Kidney (tissue), 14 donors: Measurements from ENCODE around the gene CREG2. TPM values are rescaled to one million over a fixed set of nuclear protein-coding genes. Genes with fewer than 3 reads are reported as not detected.

ENCODE experiments used
- DNase-seq, 5 donors: peaks; one replicate each; pipeline ENCODE4 v3.0.0-alpha.2; 2013 to 2020
- FAIRE-seq: peaks from 2 replicates; lab custom pipeline; 2012; peaks lifted over from hg19 to GRCh38; lab: Jason Lieb, UNC
- H3K27ac ChIP-seq, 2 donors: one replicate each; pipeline ENCODE4 v1.7.0; 2013; ENCODE audit warnings: low read depth in 2 of 2, low read length in 2 of 2, inconsistent platforms in 1 of 2
- H3K27me3 ChIP-seq: one replicate; pipeline ENCODE4 v1.7.1; 2013; ENCODE audit warnings: low read length, inconsistent platforms; ENCODE audit not compliant: control insufficient read depth, insufficient read depth
- H3K36me3 ChIP-seq, 3 donors: one replicate each; pipeline versions ENCODE4 v1.7.0 to v1.7.1; 2013; ENCODE audit warnings: low read length in 3 of 3, control low read depth in 1 of 3, inconsistent platforms in 1 of 3; ENCODE audit not compliant: insufficient read depth in 3 of 3, control insufficient read depth in 2 of 3
- H3K4me1 ChIP-seq, 3 donors: one replicate each; pipeline versions ENCODE4 v1.7.0 to v1.7.1; 2013; ENCODE audit warnings: low read length in 3 of 3, inconsistent platforms in 1 of 3, low read depth in 1 of 3; ENCODE audit not compliant: control insufficient read depth in 2 of 3, insufficient read depth in 2 of 3
- H3K4me3 ChIP-seq, 3 donors: one replicate each; pipeline versions ENCODE4 v1.7.0 to v1.8.1; 2013; ENCODE audit warnings: low read length in 3 of 3, control low read depth in 1 of 3, inconsistent platforms in 1 of 3
- H3K9ac ChIP-seq, 3 donors: one replicate each; pipeline versions ENCODE4 v1.7.0 to v1.7.1; 2013; ENCODE audit warnings: low read length in 3 of 3, control low read depth in 1 of 3, inconsistent platforms in 1 of 3
- H3K9me3 ChIP-seq, 3 donors: one replicate each; pipeline versions ENCODE4 v1.7.0 to v1.7.1; 2013; ENCODE audit warnings: low read length in 3 of 3, control low read depth in 1 of 3, inconsistent platforms in 1 of 3; ENCODE audit not compliant: control insufficient read depth in 2 of 3, insufficient read depth in 1 of 3
- CTCF ChIP-seq: IDR thresholded peaks from 3 replicates; pipeline ENCODE4 v1.5.1; 2012; ENCODE audit warnings: mild to moderate bottlenecking, moderate library complexity, borderline replicate concordance; ENCODE audit not compliant: insufficient read depth; ENCODE audit errors: extremely low read depth
- intact Hi-C: fragments of 100-400 bp; cut with DNase I; formaldehyde crosslinking; loops from one replicate; pipeline ENCODE4 v1.11.1; 2022
- polyA plus RNA-seq: library from polyadenylated mRNA; stranded (reverse); fragments of 350-450 nt; fragmentation: Illumina TruSeq; extraction: RNeasy Lipid Tissue Mini Kit (QIAGEN cat#74804); gene quantifications from one replicate; pipeline ENCODE4 v1.2.3, GENCODE V29; 2014; ENCODE audit warnings: low read depth, low replicate concordance; ENCODE audit not compliant: insufficient read depth
- total RNA-seq: library from RNA; stranded (reverse); fragmentation: NEBNext Ultra II Directional; extraction: Animal tissue kit (Norgen Biotek cat#: 25700); gene quantifications from one replicate; pipeline ENCODE4 v1.2.1, GENCODE V29; 2021
- donor health status: control.
- donor health status: control.
- donor health status: control.
- donor health status: control.
- donor health status: control.
- donor health status: DM: yes; HTN: yes; CAD: no.
- donor health status: Normal renal cell carcinoma (clear cell type).

Gene CREG2
- total and polyA plus RNA-seq, 2 donors from 2014 or later, result 0.69 TPM; not detected in 1

GRCh38 chr2:101418460-101419095 lies 31.3 kb upstream of the CREG2 start:
- intact Hi-C loops, result loop anchor here (10.0 kb wide), 1 partner anchor 416 kb away; no protein-coding TSS in a partner anchor
- Histone ChIP-seq H3K9me3 (no peaks in the 10 kb centered on the region), H3K27ac (no peak overlapping the region), H3K4me3 (no peak overlapping the region), H3K36me3 (no peaks in the 10 kb centered on the region), H3K4me1 (no peaks in the 10 kb centered on the region), H3K9ac (no peak overlapping the region), H3K27me3 (no peaks in the 10 kb centered on the region)
- DNase-seq, result no peak
- FAIRE-seq, result no peak
- TF ChIP-seq CTCF, result no peak

- Histone ChIP-seq H3K4me3 (no peak overlapping the region), H3K9me3 (no peaks in the 10 kb centered on the region), H3K4me1 (no peaks in the 10 kb centered on the region), H3K36me3 (no peaks in the 10 kb centered on the region), H3K9ac (no peak overlapping the region), H3K27ac (no peak overlapping the region), H3K27me3 (no peaks in the 10 kb centered on the region)
- DNase-seq (no peak), FAIRE-seq (no peak)
- intact Hi-C loops, result loop anchor here (10.0 kb wide), 1 partner anchor 418 kb away; no protein-coding TSS in a partner anchor
- TF ChIP-seq CTCF, result no peak
Measured at GRCh38 chr2:101416609-101417008, 29.3 kb upstream of the CREG2 start.

GRCh38 chr2:101415884-101416283 lies 28.6 kb upstream of the CREG2 start:
- Histone ChIP-seq H3K4me1 (no peaks in the 10 kb centered on the region), H3K9me3 (no peaks in the 10 kb centered on the region), H3K27me3 (no peaks in the 10 kb centered on the region), H3K9ac (no peak overlapping the region), H3K4me3 (no peak overlapping the region), H3K36me3 (no peaks in the 10 kb centered on the region), H3K27ac (no peak overlapping the region)
- FAIRE-seq (no peak), DNase-seq (no peak)
- TF ChIP-seq CTCF, result no peak
- intact Hi-C loops, result loop anchor here (10.0 kb wide), 1 partner anchor 419 kb away; no protein-coding TSS in a partner anchor
